ENCODE measurements around the gene ECHDC3.

DNA sequence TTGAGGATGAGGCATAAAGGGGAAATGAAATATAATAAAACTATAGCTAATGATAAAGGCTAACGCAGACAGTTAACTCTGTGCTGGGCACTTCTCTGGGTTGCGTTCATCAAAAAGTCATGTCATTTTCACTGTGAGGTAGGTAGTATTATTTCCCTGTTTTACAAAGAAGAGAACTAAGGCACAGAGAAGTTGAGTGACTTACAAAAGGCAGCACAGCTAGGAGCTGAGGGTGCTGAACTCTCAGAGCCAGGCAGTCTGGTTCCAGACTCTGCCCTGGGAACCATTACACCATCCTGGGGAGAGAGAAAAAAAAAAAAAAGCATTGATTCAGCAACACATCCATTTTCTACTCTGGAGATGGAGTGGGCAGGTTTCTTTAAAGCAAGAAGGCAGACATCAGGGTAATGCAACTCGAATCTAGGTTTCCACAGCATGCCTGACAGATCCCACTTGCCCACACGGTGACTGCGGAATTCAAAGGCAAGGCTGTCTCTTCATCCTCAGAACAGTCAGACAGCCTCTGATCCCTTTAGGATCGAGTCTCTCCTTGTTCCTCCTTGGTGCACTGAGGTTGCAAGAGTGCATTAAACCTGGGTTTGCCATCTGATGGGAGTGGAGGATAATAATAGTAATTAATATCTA lies 40.6 kb upstream of the ECHDC3 start:
- TF ChIP-seq, protein P1, sequence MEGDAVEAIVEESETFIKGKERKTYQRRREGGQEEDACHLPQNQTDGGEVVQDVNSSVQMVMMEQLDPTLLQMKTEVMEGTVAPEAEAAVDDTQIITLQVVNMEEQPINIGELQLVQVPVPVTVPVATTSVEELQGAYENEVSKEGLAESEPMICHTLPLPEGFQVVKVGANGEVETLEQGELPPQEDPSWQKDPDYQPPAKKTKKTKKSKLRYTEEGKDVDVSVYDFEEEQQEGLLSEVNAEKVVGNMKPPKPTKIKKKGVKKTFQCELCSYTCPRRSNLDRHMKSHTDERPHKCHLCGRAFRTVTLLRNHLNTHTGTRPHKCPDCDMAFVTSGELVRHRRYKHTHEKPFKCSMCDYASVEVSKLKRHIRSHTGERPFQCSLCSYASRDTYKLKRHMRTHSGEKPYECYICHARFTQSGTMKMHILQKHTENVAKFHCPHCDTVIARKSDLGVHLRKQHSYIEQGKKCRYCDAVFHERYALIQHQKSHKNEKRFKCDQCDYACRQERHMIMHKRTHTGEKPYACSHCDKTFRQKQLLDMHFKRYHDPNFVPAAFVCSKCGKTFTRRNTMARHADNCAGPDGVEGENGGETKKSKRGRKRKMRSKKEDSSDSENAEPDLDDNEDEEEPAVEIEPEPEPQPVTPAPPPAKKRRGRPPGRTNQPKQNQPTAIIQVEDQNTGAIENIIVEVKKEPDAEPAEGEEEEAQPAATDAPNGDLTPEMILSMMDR (IDR thresholded peaks at IDR 0.05) = no peak
- TF ChIP-seq EZH2 (IDR thresholded peaks at IDR 0.05) = no peak

All from neural progenitor cell (in vitro differentiated cells).